ENCODE measurements around the gene TOX3. TPM values are rescaled to one million over a fixed set of nuclear protein-coding genes. Genes with fewer than 3 reads are reported as not detected.

The TOX3 gene
- polyA plus RNA-seq, 1 donor from 2014 or later: 2.3 TPM

GRCh38 chr16:52563767-52564611, 17.0 kb upstream of the TOX3 start:
- Histone ChIP-seq H3K4me2 (ENCODE audit: low read length) (no peak overlapping the region), H3K9me2 (ENCODE audit: insufficient read depth, low read length) (no peaks in the 10 kb centered on the region), H3K9ac (ENCODE audit: low read length) (no peak overlapping the region)

GRCh38 chr16:52562770-52563169, 15.8 kb upstream of the TOX3 start:
- Histone ChIP-seq H3K79me2 (replicated peaks; ENCODE audit: insufficient read depth, low read length) (no peaks in the 10 kb centered on the region), H3K36me3 (ENCODE audit: insufficient read depth, low read length) (no peaks in the 10 kb centered on the region), H3K4me2 (ENCODE audit: low read length) (no peak overlapping the region), H3K27ac (ENCODE audit: low read length) (no peak overlapping the region), H3K27me3 (ENCODE audit: insufficient read depth, low read depth, low read length) (no peaks in the 10 kb centered on the region), H4K20me1 (ENCODE audit: insufficient read depth) (no peaks in the 10 kb centered on the region), H3K9me3 (ENCODE audit: low read length) (no peaks in the 10 kb centered on the region), H2AFZ (ENCODE audit: low read depth, low read length) (no peak overlapping the region), H3F3A (ENCODE audit: insufficient read depth, low read length, poor library complexity, severe bottlenecking) (no peaks in the 10 kb centered on the region), H3K9ac (ENCODE audit: low read length) (no peak overlapping the region), H3K9me2 (ENCODE audit: insufficient read depth, low read length) (no peaks in the 10 kb centered on the region), H3K4me3 (ENCODE audit: low read length) (no peak overlapping the region)
- TF ChIP-seq MXI1 (conservative IDR thresholded peaks at IDR 0.05; ENCODE audit: poor library complexity, severe bottlenecking) (no peak), SMC3 (conservative IDR thresholded peaks at IDR 0.05; ENCODE audit: poor library complexity) (no peak), CTCF (IDR thresholded peaks at IDR 0.05; ENCODE audit: poor library complexity, severe bottlenecking) (no peak), EP300 (conservative IDR thresholded peaks at IDR 0.05; ENCODE audit: poor library complexity, severe bottlenecking) (no peak), TAF1 (IDR thresholded peaks at IDR 0.05; ENCODE audit: low read depth) (no peak), EZH2 (IDR thresholded peaks at IDR 0.05; ENCODE audit: borderline replicate concordance, insufficient read depth, low read length, poor library complexity, severe bottlenecking) (no peak)

More at GRCh38 chr16:52563767-52564611, 17.0 kb upstream of the TOX3 start:
- Histone ChIP-seq H2AFZ (ENCODE audit: low read depth, low read length) (no peak overlapping the region), H3K79me2 (replicated peaks; ENCODE audit: insufficient read depth, low read length) (no peaks in the 10 kb centered on the region), H4K20me1 (ENCODE audit: insufficient read depth) (no peaks in the 10 kb centered on the region), H3K4me3 (ENCODE audit: low read length) (no peak overlapping the region), H3F3A (ENCODE audit: insufficient read depth, low read length, poor library complexity, severe bottlenecking) (no peaks in the 10 kb centered on the region), H3K27me3 (ENCODE audit: insufficient read depth, low read depth, low read length) (no peaks in the 10 kb centered on the region), H3K9me3 (ENCODE audit: low read length) (no peaks in the 10 kb centered on the region), H3K36me3 (ENCODE audit: insufficient read depth, low read length) (no peaks in the 10 kb centered on the region), H3K27ac (ENCODE audit: low read length) (no peak overlapping the region)
- TF ChIP-seq TAF1 (IDR thresholded peaks at IDR 0.05; ENCODE audit: low read depth): no peak
- no peak for TF ChIP-seq SMC3 (conservative IDR thresholded peaks at IDR 0.05; ENCODE audit: poor library complexity)
- TF ChIP-seq EP300 (conservative IDR thresholded peaks at IDR 0.05; ENCODE audit: poor library complexity, severe bottlenecking): no peak
- no peak for TF ChIP-seq CTCF (IDR thresholded peaks at IDR 0.05; ENCODE audit: poor library complexity, severe bottlenecking)
- no peak for TF ChIP-seq POLR2AphosphoS5 (IDR thresholded peaks at IDR 0.05)
- no peak for TF ChIP-seq REST (IDR thresholded peaks at IDR 0.05; ENCODE audit: borderline replicate concordance)
- TF ChIP-seq RAD21 (conservative IDR thresholded peaks at IDR 0.05): no peak
- TF ChIP-seq EZH2 (IDR thresholded peaks at IDR 0.05; ENCODE audit: borderline replicate concordance, insufficient read depth, low read length, poor library complexity, severe bottlenecking): no peak
- no peak for TF ChIP-seq MXI1 (conservative IDR thresholded peaks at IDR 0.05; ENCODE audit: poor library complexity, severe bottlenecking)
